ENCODE data around the gene C1QTNF3.

- TF ChIP-seq POLR2A (IDR thresholded peaks at IDR 0.05), result peak; percentile 89 to 93
- peak in 4 of 6 experiments; percentile 1 to 21 (median 14) for TF ChIP-seq CTCF (IDR thresholded peaks at IDR 0.05)
These were observed 35.1 kb downstream of the C1QTNF3 start, which contains the start of gene AMACR for GRCh38 chr5:34007621-34008600.
